Neutrophil (primary cell): Measurements from ENCODE around the gene LDLRAD4.

Source experiments
- H3K27ac ChIP-seq: fragments of 200-600 bp; sonication (generic); 2 replicates; pipeline ENCODE4 v1.5.1; 2016; ENCODE audit warnings: mild to moderate bottlenecking, moderate library complexity
- H3K27me3 ChIP-seq: fragments of 200-600 bp; sonication (generic); 2 replicates; pipeline ENCODE4 v1.6.0; 2016; ENCODE audit warnings: mild to moderate bottlenecking
- H3K36me3 ChIP-seq: fragments of 200-600 bp; sonication (generic); 2 replicates; pipeline ENCODE4 v1.5.1; 2017
- H3K4me1 ChIP-seq, 2 experiments: fragments of 200-600 bp in 1 of 2; sonication (generic) in 1 of 2; 1 replicate in 1 of 2; 2 replicates in 1 of 2; pipeline versions ENCODE4 v1.5.1 to v1.6.1; 2013 to 2016; ENCODE audit warnings: low read depth in 1 of 2, low read length in 1 of 2, mild to moderate bottlenecking in 1 of 2, moderate library complexity in 1 of 2; ENCODE audit not compliant: control insufficient read depth in 1 of 2, insufficient read depth in 1 of 2
- H3K4me3 ChIP-seq, 2 experiments: fragments of 200-600 bp in 1 of 2; sonication (generic) in 1 of 2; 1 replicate in 1 of 2; 2 replicates in 1 of 2; pipeline ENCODE4 v1.5.1; 2013 to 2016; ENCODE audit warnings: low read depth in 1 of 2, low read length in 1 of 2, mild to moderate bottlenecking in 1 of 2, moderate library complexity in 1 of 2
- H3K9me3 ChIP-seq: fragments of 200-600 bp; sonication (generic); 2 replicates; pipeline ENCODE4 v1.5.1; 2016
- TF ChIP-seq, protein P1 (sequence below): fragments of 200-600 bp; sonication (generic); IDR thresholded peaks from 2 replicates; pipeline ENCODE4 v1.5.1; 2016; ENCODE audit warnings: antibody characterized with exemption

LDLRAD4 gene

DNA sequence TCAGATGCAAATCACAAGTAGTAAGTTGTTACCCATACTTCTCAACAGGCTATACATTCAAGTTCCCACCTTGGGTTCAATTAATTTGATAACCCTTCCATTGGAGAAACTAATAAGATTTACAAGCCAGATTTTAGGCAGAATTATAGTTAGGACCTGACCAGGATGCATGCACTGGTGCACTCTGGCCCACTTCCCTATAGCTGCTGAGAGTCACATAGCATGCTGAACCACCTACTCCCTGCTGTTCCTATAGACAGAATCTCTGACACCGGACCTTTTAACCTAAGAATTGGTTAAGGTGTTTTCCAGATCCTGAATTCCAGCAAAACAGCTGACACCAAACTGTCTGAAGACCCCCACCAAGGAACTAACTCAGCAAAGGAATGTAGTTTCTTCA lies 481.6 kb downstream of the LDLRAD4 start:
- no peaks in the 10 kb centered on the region for H3K36me3 ChIP-seq
- peaks cover 0 to 3% of the 10 kb centered on the region in 2 experiments for H3K4me1 ChIP-seq
- peaks cover 46% of the 10 kb centered on the region for H3K9me3 ChIP-seq
- no peak overlapping the region for H3K4me3 ChIP-seq
- no peak overlapping the region for H3K27ac ChIP-seq
- TF ChIP-seq, protein P1, sequence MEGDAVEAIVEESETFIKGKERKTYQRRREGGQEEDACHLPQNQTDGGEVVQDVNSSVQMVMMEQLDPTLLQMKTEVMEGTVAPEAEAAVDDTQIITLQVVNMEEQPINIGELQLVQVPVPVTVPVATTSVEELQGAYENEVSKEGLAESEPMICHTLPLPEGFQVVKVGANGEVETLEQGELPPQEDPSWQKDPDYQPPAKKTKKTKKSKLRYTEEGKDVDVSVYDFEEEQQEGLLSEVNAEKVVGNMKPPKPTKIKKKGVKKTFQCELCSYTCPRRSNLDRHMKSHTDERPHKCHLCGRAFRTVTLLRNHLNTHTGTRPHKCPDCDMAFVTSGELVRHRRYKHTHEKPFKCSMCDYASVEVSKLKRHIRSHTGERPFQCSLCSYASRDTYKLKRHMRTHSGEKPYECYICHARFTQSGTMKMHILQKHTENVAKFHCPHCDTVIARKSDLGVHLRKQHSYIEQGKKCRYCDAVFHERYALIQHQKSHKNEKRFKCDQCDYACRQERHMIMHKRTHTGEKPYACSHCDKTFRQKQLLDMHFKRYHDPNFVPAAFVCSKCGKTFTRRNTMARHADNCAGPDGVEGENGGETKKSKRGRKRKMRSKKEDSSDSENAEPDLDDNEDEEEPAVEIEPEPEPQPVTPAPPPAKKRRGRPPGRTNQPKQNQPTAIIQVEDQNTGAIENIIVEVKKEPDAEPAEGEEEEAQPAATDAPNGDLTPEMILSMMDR = no peak
- H3K27me3 ChIP-seq = no peaks in the 10 kb centered on the region
